Measurements from ENCODE around the gene MRPL32. TPM values are rescaled to one million over a fixed set of nuclear protein-coding genes. Genes with fewer than 3 reads are reported as not detected.

The MRPL32 gene
- total and polyA plus RNA-seq, 4 experiments from 2014 or later, result 42.5 to 53.3 (median 48.8) TPM

GRCh38 chr7:42950417-42950816 lies 18.2 kb downstream of the MRPL32 start:
- ChIA-PET CTCF (ENCODE audit: partially characterized antibody) (interaction anchor here (1.3 to 1.6 kb wide), 2 partner anchors 9 to 10 kb away, joined by 3 to 6 read pairs; no protein-coding TSS in a partner anchor), POLR2A (ENCODE audit: partially characterized antibody) (no interaction called here)
- no peaks in the 10 kb centered on the region for H3K36me3 ChIP-seq (ENCODE audit: insufficient read depth, low read length)
- H3K27me3 ChIP-seq (ENCODE audit: insufficient read depth, low read length), result no peaks in the 10 kb centered on the region
- no peak overlapping the region for H3K4me3 ChIP-seq (ENCODE audit: low read length in 2 of 2)
- no peaks in the 10 kb centered on the region for H3K9me3 ChIP-seq (ENCODE audit: control insufficient read depth in 1 of 2, low read length in 2 of 2)
- Mint-ChIP-seq H3K4me1 (peaks cover 0 to 7% (median 4%) of the 10 kb centered on the region in 4 donors), H3K27ac (no peak overlapping the region), H3K36me3 (no peaks in the 10 kb centered on the region), H3K4me3 (no peak overlapping the region), H3K27me3 (peaks cover 0 to 1% of the 10 kb centered on the region in 2 donors), H3K9me3 (peaks cover 0 to 6% (median 4%) of the 10 kb centered on the region in 8 donors)
- DNase-seq, result no peak
- intact Hi-C loops (cut with micrococcal nuclease), result no loop called here
- H3K4me1 ChIP-seq (ENCODE audit: insufficient read depth, low read length), result no peaks in the 10 kb centered on the region
- no peak overlapping the region for H3K27ac ChIP-seq (ENCODE audit: low read depth, low read length)

GRCh38 chr7:42952328-42952727 lies 20.2 kb downstream of the MRPL32 start:
- Histone ChIP-seq H3K27ac (ENCODE audit: low read depth, low read length) (no peak overlapping the region), H3K4me3 (ENCODE audit: low read length in 2 of 2) (no peak overlapping the region), H3K27me3 (ENCODE audit: insufficient read depth, low read length) (no peaks in the 10 kb centered on the region), H3K9me3 (ENCODE audit: control insufficient read depth in 1 of 2, low read length in 2 of 2) (no peaks in the 10 kb centered on the region), H3K4me1 (ENCODE audit: insufficient read depth, low read length) (no peaks in the 10 kb centered on the region), H3K36me3 (ENCODE audit: insufficient read depth, low read length) (no peaks in the 10 kb centered on the region)
- ChIA-PET POLR2A (ENCODE audit: partially characterized antibody) (no interaction called here), CTCF (ENCODE audit: partially characterized antibody) (interaction anchor here (3.5 kb wide), 1 partner anchor 11 kb away, joined by 13 read pairs; no protein-coding TSS in a partner anchor)
- DNase-seq, result no peak
- H3K27ac Mint-ChIP-seq, result no peak overlapping the region
- peaks cover 2% of the 10 kb centered on the region in 2 donors for H3K36me3 Mint-ChIP-seq
- H3K9me3 Mint-ChIP-seq, result peaks cover 0 to 18% (median 12%) of the 10 kb centered on the region in 8 donors
- no peaks in the 10 kb centered on the region for H3K4me1 Mint-ChIP-seq
- intact Hi-C loops (cut with micrococcal nuclease), result no loop called here
- H3K4me3 Mint-ChIP-seq, result no peak overlapping the region
- H3K27me3 Mint-ChIP-seq, result peaks cover 0 to 3% of the 10 kb centered on the region in 2 donors

GRCh38 chr7:42953994-42954393 lies 21.8 kb downstream of the MRPL32 start:
- no peaks in the 10 kb centered on the region for H3K27me3 ChIP-seq (ENCODE audit: insufficient read depth, low read length)
- no peak for DNase-seq
- POLR2A ChIA-PET (ENCODE audit: partially characterized antibody), result no interaction called here
- no peaks in the 10 kb centered on the region for H3K4me1 ChIP-seq (ENCODE audit: insufficient read depth, low read length)
- Mint-ChIP-seq H3K27ac (no peak overlapping the region), H3K9me3 (peaks cover 0 to 18% (median 13%) of the 10 kb centered on the region in 8 donors), H3K36me3 (peaks cover 2 to 3% of the 10 kb centered on the region in 2 donors), H3K27me3 (peaks cover 0 to 3% of the 10 kb centered on the region in 2 donors), H3K4me3 (no peak overlapping the region), H3K4me1 (no peaks in the 10 kb centered on the region)
- CTCF ChIA-PET (ENCODE audit: partially characterized antibody), result interaction anchor here (3.5 kb wide), 1 partner anchor 13 kb away, joined by 13 read pairs; no protein-coding TSS in a partner anchor
- intact Hi-C loops (cut with micrococcal nuclease), result no loop called here
- H3K4me3 ChIP-seq (ENCODE audit: low read length in 2 of 2), result no peak overlapping the region
- H3K9me3 ChIP-seq (ENCODE audit: control insufficient read depth in 1 of 2, low read length in 2 of 2), result no peaks in the 10 kb centered on the region
- H3K27ac ChIP-seq (ENCODE audit: low read depth, low read length), result no peak overlapping the region
- no peaks in the 10 kb centered on the region for H3K36me3 ChIP-seq (ENCODE audit: insufficient read depth, low read length)

GRCh38 chr7:42956062-42956461 lies 23.9 kb downstream of the MRPL32 start:
- intact Hi-C loops (cut with micrococcal nuclease), result no loop called here
- DNase-seq, result no peak
- H3K27me3 Mint-ChIP-seq, result peaks cover 6 to 10% of the 10 kb centered on the region in 2 donors

GRCh38 chr7:42959549-42959948 lies 27.4 kb downstream of the MRPL32 start:
- Histone ChIP-seq H3K27me3 (ENCODE audit: insufficient read depth, low read length) (no peaks in the 10 kb centered on the region), H3K4me1 (ENCODE audit: insufficient read depth, low read length) (no peaks in the 10 kb centered on the region), H3K4me3 (ENCODE audit: low read length in 2 of 2) (no peak overlapping the region), H3K9me3 (ENCODE audit: control insufficient read depth in 1 of 2, low read length in 2 of 2) (no peaks in the 10 kb centered on the region), H3K36me3 (ENCODE audit: insufficient read depth, low read length) (no peaks in the 10 kb centered on the region), H3K27ac (ENCODE audit: low read depth, low read length) (no peak overlapping the region)
- no peak for DNase-seq
- Mint-ChIP-seq H3K27me3 (peaks cover 6 to 10% of the 10 kb centered on the region in 2 donors), H3K9me3 (peaks cover 0 to 22% (median 14%) of the 10 kb centered on the region in 8 donors), H3K4me1 (no peaks in the 10 kb centered on the region), H3K36me3 (peaks cover 2 to 3% of the 10 kb centered on the region in 2 donors), H3K27ac (no peak overlapping the region), H3K4me3 (no peak overlapping the region)
- POLR2A ChIA-PET (ENCODE audit: partially characterized antibody), result no interaction called here
- CTCF ChIA-PET (ENCODE audit: partially characterized antibody), result no interaction called here
- intact Hi-C loops (cut with micrococcal nuclease), result no loop called here

More at GRCh38 chr7:42956062-42956461, 23.9 kb downstream of the MRPL32 start:
- H3K27ac ChIP-seq (ENCODE audit: low read depth, low read length), result no peak overlapping the region
- no peak overlapping the region for H3K4me3 ChIP-seq (ENCODE audit: low read length in 2 of 2)
- Mint-ChIP-seq H3K4me3 (no peak overlapping the region), H3K36me3 (peaks cover 2 to 3% of the 10 kb centered on the region in 2 donors), H3K27ac (no peak overlapping the region), H3K4me1 (no peaks in the 10 kb centered on the region), H3K9me3 (peaks cover 0 to 22% (median 14%) of the 10 kb centered on the region in 8 donors)
- ChIA-PET POLR2A (ENCODE audit: partially characterized antibody) (no interaction called here), CTCF (ENCODE audit: partially characterized antibody) (interaction anchor here (0.6 to 1.3 kb wide), 2 partner anchors 15 to 66 kb away, joined by 3 to 5 read pairs; no protein-coding TSS in a partner anchor)
- no peaks in the 10 kb centered on the region for H3K36me3 ChIP-seq (ENCODE audit: insufficient read depth, low read length)
- no peaks in the 10 kb centered on the region for H3K27me3 ChIP-seq (ENCODE audit: insufficient read depth, low read length)
- no peaks in the 10 kb centered on the region for H3K9me3 ChIP-seq (ENCODE audit: control insufficient read depth in 1 of 2, low read length in 2 of 2)
- no peaks in the 10 kb centered on the region for H3K4me1 ChIP-seq (ENCODE audit: insufficient read depth, low read length)

GRCh38 chr7:42960762-42961161 lies 28.6 kb downstream of the MRPL32 start:
- Histone ChIP-seq H3K4me1 (ENCODE audit: insufficient read depth, low read length) (no peaks in the 10 kb centered on the region), H3K36me3 (ENCODE audit: insufficient read depth, low read length) (no peaks in the 10 kb centered on the region), H3K27me3 (ENCODE audit: insufficient read depth, low read length) (no peaks in the 10 kb centered on the region), H3K9me3 (ENCODE audit: control insufficient read depth in 1 of 2, low read length in 2 of 2) (no peaks in the 10 kb centered on the region), H3K27ac (ENCODE audit: low read depth, low read length) (no peak overlapping the region), H3K4me3 (ENCODE audit: low read length in 2 of 2) (no peak overlapping the region)
- DNase-seq, result no peak
- peaks cover 0 to 18% (median 10%) of the 10 kb centered on the region in 8 donors for H3K9me3 Mint-ChIP-seq
- no peaks in the 10 kb centered on the region for H3K4me1 Mint-ChIP-seq
- H3K4me3 Mint-ChIP-seq, result no peak overlapping the region
- intact Hi-C loops (cut with micrococcal nuclease), result no loop called here
- H3K36me3 Mint-ChIP-seq, result peaks cover 2 to 3% of the 10 kb centered on the region in 2 donors
- no peak overlapping the region for H3K27ac Mint-ChIP-seq
- CTCF ChIA-PET (ENCODE audit: partially characterized antibody), result interaction anchor here (1.7 to 2.7 kb wide), 2 partner anchors 10 to 19 kb away, joined by 3 to 7 read pairs; no protein-coding TSS in a partner anchor
- H3K27me3 Mint-ChIP-seq, result peaks cover 10 to 11% of the 10 kb centered on the region in 2 donors
- POLR2A ChIA-PET (ENCODE audit: partially characterized antibody), result no interaction called here

GRCh38 chr7:42961170-42961569 lies 29.0 kb downstream of the MRPL32 start:
- no peak overlapping the region for H3K27ac ChIP-seq (ENCODE audit: low read depth, low read length)
- Mint-ChIP-seq H3K27me3 (peaks cover 10 to 11% of the 10 kb centered on the region in 2 donors), H3K36me3 (peaks cover 2 to 3% of the 10 kb centered on the region in 2 donors), H3K4me1 (no peaks in the 10 kb centered on the region), H3K9me3 (peaks cover 0 to 17% (median 9%) of the 10 kb centered on the region in 8 donors), H3K27ac (no peak overlapping the region), H3K4me3 (no peak overlapping the region)
- intact Hi-C loops (cut with micrococcal nuclease), result no loop called here
- CTCF ChIA-PET (ENCODE audit: partially characterized antibody), result interaction anchor here (1.7 to 2.7 kb wide), 2 partner anchors 10 to 19 kb away, joined by 3 to 7 read pairs; no protein-coding TSS in a partner anchor
- no peak for DNase-seq
- no peaks in the 10 kb centered on the region for H3K9me3 ChIP-seq (ENCODE audit: control insufficient read depth in 1 of 2, low read length in 2 of 2)
- POLR2A ChIA-PET (ENCODE audit: partially characterized antibody), result no interaction called here
- no peak overlapping the region for H3K4me3 ChIP-seq (ENCODE audit: low read length in 2 of 2)
- H3K27me3 ChIP-seq (ENCODE audit: insufficient read depth, low read length), result no peaks in the 10 kb centered on the region
- no peaks in the 10 kb centered on the region for H3K36me3 ChIP-seq (ENCODE audit: insufficient read depth, low read length)
- no peaks in the 10 kb centered on the region for H3K4me1 ChIP-seq (ENCODE audit: insufficient read depth, low read length)

All from CD4-positive, alpha-beta memory T cell (primary cell).